IMR-90 (cell line): ENCODE results near the gene NRSN1.

Source experiments
- BHLHE40 ChIP-seq: fragments of 150-350 bp; IDR thresholded peaks from 2 replicates; pipeline ENCODE4 v1.6.1; 2016; ENCODE audit warnings: mild to moderate bottlenecking, low read depth, low read length
- CEBPB ChIP-seq: IDR thresholded peaks from 2 replicates; pipeline ENCODE4 v1.6.1; 2012; ENCODE audit warnings: low read depth, low read length, improper control_type of control experiment
- CHD1 ChIP-seq: IDR thresholded peaks from 2 replicates; pipeline ENCODE4 v1.6.1; 2012; ENCODE audit warnings: low read depth, low read length, improper control_type of control experiment
- ELK1 ChIP-seq: fragments of 150-350 bp; IDR thresholded peaks from 2 replicates; pipeline ENCODE4 v1.6.1; 2016; ENCODE audit warnings: low read depth, mild to moderate bottlenecking, low read length, moderate library complexity, borderline replicate concordance
- FOS ChIP-seq: fragments of 150-350 bp; IDR thresholded peaks from 2 replicates; pipeline ENCODE4 v1.6.1; 2016; ENCODE audit warnings: low read depth, low read length
- MXI1 ChIP-seq: IDR thresholded peaks from 2 replicates; pipeline ENCODE4 v1.6.1; 2012; ENCODE audit warnings: low read depth, mild to moderate bottlenecking, low read length, moderate library complexity, borderline replicate concordance
- NFE2L2 ChIP-seq: fragments of 150-350 bp; IDR thresholded peaks from 2 replicates; pipeline ENCODE4 v1.6.1; 2016; ENCODE audit warnings: low read depth, mild to moderate bottlenecking, low read length
- POLR2A ChIP-seq: IDR thresholded peaks from 2 replicates; pipeline ENCODE4 v1.6.1; 2012; ENCODE audit warnings: mild to moderate bottlenecking, low read depth, low read length
- RAD21 ChIP-seq: IDR thresholded peaks from 2 replicates; pipeline ENCODE4 v1.6.1; 2012; ENCODE audit warnings: low read length, improper control_type of control experiment
- RCOR1 ChIP-seq: IDR thresholded peaks from 2 replicates; pipeline ENCODE4 v1.6.1; 2012; ENCODE audit warnings: mild to moderate bottlenecking, low read length, improper control_type of control experiment; ENCODE audit not compliant: insufficient replicate concordance
- RFX5 ChIP-seq: IDR thresholded peaks from 2 replicates; pipeline ENCODE4 v1.8.0; 2012; ENCODE audit warnings: low read depth, mild to moderate bottlenecking, low read length, moderate library complexity
- TF ChIP-seq, protein P1 (sequence below): conservative IDR thresholded peaks from 2 replicates; pipeline ENCODE4 v1.5.1; 2012; ENCODE audit warnings: mild to moderate bottlenecking, low read depth, low read length, improper control_type of control experiment
- TF ChIP-seq, protein P2 (sequence below): fragments of 150-350 bp; IDR thresholded peaks from 2 replicates; pipeline ENCODE4 v1.6.1; 2017; ENCODE audit warnings: mild to moderate bottlenecking, antibody characterized with exemption, low read length, low read depth

DNA sequence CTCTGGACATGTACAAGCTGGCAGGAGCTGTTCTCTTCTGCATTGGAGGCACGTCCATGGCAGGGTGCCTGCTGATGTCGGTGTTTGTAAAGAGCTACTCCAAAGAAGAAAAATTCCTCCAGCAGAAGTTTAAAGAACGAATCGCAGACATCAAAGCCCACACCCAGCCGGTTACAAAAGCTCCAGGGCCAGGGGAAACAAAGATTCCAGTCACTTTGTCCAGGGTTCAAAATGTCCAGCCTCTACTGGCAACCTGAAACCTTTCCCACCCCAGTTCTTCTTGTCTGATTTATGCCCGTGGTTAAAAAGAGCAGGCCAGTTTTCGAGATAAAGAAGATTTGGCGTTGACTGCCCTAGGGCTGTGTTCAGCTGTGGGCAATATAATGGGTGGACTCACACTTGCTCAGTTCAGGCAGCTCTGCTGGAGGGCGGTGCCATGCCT, 19.7 kb downstream of the NRSN1 start:
- TF ChIP-seq, protein P1, sequence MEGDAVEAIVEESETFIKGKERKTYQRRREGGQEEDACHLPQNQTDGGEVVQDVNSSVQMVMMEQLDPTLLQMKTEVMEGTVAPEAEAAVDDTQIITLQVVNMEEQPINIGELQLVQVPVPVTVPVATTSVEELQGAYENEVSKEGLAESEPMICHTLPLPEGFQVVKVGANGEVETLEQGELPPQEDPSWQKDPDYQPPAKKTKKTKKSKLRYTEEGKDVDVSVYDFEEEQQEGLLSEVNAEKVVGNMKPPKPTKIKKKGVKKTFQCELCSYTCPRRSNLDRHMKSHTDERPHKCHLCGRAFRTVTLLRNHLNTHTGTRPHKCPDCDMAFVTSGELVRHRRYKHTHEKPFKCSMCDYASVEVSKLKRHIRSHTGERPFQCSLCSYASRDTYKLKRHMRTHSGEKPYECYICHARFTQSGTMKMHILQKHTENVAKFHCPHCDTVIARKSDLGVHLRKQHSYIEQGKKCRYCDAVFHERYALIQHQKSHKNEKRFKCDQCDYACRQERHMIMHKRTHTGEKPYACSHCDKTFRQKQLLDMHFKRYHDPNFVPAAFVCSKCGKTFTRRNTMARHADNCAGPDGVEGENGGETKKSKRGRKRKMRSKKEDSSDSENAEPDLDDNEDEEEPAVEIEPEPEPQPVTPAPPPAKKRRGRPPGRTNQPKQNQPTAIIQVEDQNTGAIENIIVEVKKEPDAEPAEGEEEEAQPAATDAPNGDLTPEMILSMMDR, result no peak
- TF ChIP-seq RCOR1 (no peak), FOS (no peak), RFX5 (no peak), CEBPB (no peak), CHD1 (no peak), MXI1 (no peak), POLR2A (no peak), NFE2L2 (no peak), RAD21 (no peak), BHLHE40 (no peak), ELK1 (no peak)
- TF ChIP-seq, protein P2, sequence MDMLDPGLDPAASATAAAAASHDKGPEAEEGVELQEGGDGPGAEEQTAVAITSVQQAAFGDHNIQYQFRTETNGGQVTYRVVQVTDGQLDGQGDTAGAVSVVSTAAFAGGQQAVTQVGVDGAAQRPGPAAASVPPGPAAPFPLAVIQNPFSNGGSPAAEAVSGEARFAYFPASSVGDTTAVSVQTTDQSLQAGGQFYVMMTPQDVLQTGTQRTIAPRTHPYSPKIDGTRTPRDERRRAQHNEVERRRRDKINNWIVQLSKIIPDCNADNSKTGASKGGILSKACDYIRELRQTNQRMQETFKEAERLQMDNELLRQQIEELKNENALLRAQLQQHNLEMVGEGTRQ, result no peak
